ENCODE results near the gene FBXO2.

The FBXO2 gene

GRCh38 chr1:11623702-11624101 lies 30.5 kb downstream of the FBXO2 start:
- no peak for TF ChIP-seq CTCF (IDR thresholded peaks at IDR 0.05; ENCODE audit: low read depth, low read length)
- no peak overlapping the region for H3K4me3 ChIP-seq (ENCODE audit: low read depth, low read length)

GRCh38 chr1:11622398-11622797 lies 31.8 kb downstream of the FBXO2 start:
- TF ChIP-seq CTCF (IDR thresholded peaks at IDR 0.05; ENCODE audit: low read depth, low read length) = no peak
- H3K4me3 ChIP-seq (ENCODE audit: low read depth, low read length) = no peak overlapping the region

- H3K4me3 ChIP-seq (ENCODE audit: low read depth, low read length) = no peak overlapping the region
- no peak for TF ChIP-seq CTCF (IDR thresholded peaks at IDR 0.05; ENCODE audit: low read depth, low read length)
These were observed 33.3 kb downstream of the FBXO2 start for GRCh38 chr1:11620924-11621323.

GRCh38 chr1:11620405-11620804 lies 33.8 kb downstream of the FBXO2 start:
- no peak for TF ChIP-seq CTCF (IDR thresholded peaks at IDR 0.05; ENCODE audit: low read depth, low read length)
- no peak overlapping the region for H3K4me3 ChIP-seq (ENCODE audit: low read depth, low read length)

- no peak for TF ChIP-seq CTCF (IDR thresholded peaks at IDR 0.05; ENCODE audit: low read depth, low read length)
- H3K4me3 ChIP-seq (ENCODE audit: low read depth, low read length) = no peak overlapping the region
These were observed 36.5 kb downstream of the FBXO2 start for GRCh38 chr1:11617741-11618140.

GRCh38 chr1:11617314-11617713 lies 36.9 kb downstream of the FBXO2 start:
- no peak for TF ChIP-seq CTCF (IDR thresholded peaks at IDR 0.05; ENCODE audit: low read depth, low read length)
- no peak overlapping the region for H3K4me3 ChIP-seq (ENCODE audit: low read depth, low read length)

GRCh38 chr1:11616766-11617165 lies 37.5 kb downstream of the FBXO2 start:
- no peak for TF ChIP-seq CTCF (IDR thresholded peaks at IDR 0.05; ENCODE audit: low read depth, low read length)
- no peak overlapping the region for H3K4me3 ChIP-seq (ENCODE audit: low read depth, low read length)

All from WI38 (cell line).